Left ventricle myocardium superior (tissue), 1 donor: ENCODE data around the gene SUV39H1. TPM values are rescaled to one million over a fixed set of nuclear protein-coding genes. Genes with fewer than 3 reads are reported as not detected.

Experiments
- ATAC-seq: fragments of 200-7000 bp; cut with Tn5 transposase; one replicate; pipeline ENCODE4 v1.9.1; 2020; ENCODE audit warnings: mild to moderate bottlenecking, moderate library complexity
- DNase-seq: peaks from one replicate; pipeline ENCODE4 v3.0.0-alpha.2; 2020
- intact Hi-C: fragments of 100-400 bp; cut with micrococcal nuclease; formaldehyde crosslinking; loops from one replicate; pipeline ENCODE4 v1.11.0; 2022
- total RNA-seq: library from RNA; stranded (reverse); fragmentation: NEBNext Ultra II Directional; extraction: Animal tissue kit (Norgen Biotek cat#: 25700); gene quantifications from one replicate; pipeline ENCODE4 v1.2.1, GENCODE V29; 2021
- donor health status: DM: no; HTN: yes; CAD: no; lungs with severe emphysema.

Gene SUV39H1
- total RNA-seq, 1 donor from 2014 or later, result 2.4 TPM

GRCh38 chrX:48709522-48710112 lies 13.1 kb downstream of the SUV39H1 start:
- no peak for DNase-seq
- no peak for ATAC-seq
- intact Hi-C loops, result no loop called here

DNA sequence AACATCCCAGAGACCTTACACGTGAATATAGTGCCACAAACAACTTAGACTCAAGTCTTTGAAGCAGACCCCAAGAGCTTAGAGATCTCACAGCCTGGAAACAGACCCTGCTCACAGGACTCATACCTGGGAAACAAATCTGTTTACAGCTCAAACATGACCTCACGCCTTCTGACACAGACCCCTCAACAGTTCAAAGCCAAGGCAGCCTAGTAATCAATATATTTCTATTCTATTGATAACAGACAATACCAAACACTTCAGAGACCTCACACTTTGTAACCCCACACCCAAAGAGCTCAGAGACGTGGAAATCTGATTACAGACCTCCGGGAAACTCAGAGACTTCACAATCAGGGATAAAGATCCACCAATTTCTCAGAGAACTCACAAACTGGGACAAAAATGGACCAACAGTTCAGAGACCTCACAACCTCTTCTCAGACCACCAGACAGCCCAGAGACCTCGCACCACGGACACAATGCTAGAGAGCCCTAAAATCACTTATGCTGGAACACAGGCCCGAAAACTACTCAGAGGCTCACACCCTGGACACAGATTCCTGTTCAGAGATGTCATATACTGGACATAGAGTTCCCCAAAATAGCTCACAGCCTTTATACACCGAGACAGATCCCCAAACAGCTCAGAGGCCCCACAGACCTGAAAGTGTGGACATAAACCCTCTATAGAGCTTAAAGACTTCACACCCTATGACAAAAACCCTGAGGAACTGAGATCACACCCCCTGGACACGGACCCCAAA lies 14.8 kb downstream of the SUV39H1 start:
- no peak for DNase-seq
- ATAC-seq, result peak; percentile 92
- intact Hi-C loops, result no loop called here

DNA sequence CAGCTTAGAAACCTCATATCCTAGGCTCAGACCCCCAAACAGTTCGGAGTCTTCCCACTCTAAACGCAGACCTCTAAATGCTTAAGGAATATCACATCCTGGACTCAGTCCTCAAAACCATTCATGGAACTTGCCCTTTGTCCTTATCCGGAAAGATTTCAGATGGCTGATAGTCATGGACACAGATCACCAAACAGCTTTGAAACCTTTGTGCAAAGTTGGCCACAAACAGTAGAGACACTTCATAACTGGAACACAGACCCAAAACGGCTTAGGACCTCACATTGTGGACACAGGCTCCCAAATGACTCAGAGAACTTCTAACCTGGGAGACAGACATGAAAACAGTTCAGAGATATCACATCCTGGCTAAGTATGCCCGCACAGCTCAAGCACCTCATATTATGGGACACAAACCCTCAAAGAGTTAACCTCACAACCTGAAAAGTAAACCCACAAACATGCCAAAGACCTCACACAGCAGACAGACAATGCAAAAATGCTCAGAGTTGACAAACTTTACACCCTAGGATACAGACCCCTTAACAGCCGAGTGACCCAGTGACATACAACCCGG lies 15.5 kb downstream of the SUV39H1 start:
- intact Hi-C loops, result no loop called here
- peak; percentile 45 for ATAC-seq
- no peak for DNase-seq

GRCh38 chrX:48713847-48714246 lies 17.3 kb downstream of the SUV39H1 start:
- intact Hi-C loops, result no loop called here
- DNase-seq (no peak), ATAC-seq (no peak)

DNA sequence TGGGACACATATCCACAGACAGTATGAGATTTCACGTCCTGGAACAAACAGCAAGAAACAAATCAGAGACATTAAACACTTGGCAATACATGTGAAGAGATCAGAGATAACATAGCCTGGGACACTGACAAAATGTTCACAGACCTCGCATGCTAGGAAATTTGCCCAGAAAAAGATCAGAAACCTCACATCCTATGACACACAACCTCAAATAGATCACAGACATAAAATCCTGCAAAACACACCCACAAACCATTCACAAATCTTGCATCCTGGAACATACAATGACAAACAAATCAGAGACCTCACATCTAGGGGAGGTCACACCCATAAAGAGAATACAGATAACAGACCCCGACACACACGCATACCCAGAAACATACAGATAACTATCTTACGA lies 18.0 kb downstream of the SUV39H1 start:
- intact Hi-C loops, result no loop called here
- ATAC-seq (no peak), DNase-seq (no peak)

GRCh38 chrX:48715072-48715471 lies 18.5 kb downstream of the SUV39H1 start:
- ATAC-seq (peak; percentile 25), DNase-seq (no peak)
- intact Hi-C loops, result no loop called here

GRCh38 chrX:48715876-48716502 lies 19.5 kb downstream of the SUV39H1 start:
- no peak for ATAC-seq
- no peak for DNase-seq
- intact Hi-C loops, result no loop called here

DNA sequence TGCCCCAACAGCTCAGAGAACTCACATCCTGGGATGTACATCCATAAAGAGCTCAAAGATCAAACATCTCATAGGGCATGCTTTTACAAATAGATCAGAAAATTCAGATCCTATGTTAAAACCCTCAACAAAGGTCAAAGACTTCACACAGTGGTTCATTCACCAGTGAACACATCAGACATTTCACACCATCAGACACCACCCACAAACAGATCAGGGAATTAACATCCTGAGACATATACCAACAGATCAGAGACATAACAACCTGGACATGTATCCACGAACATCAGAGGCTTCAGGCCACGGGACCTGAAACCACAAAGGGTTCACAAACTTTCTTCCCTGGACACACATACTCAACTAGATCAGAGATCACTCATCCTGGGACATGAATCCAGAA lies 23.4 kb downstream of the SUV39H1 start:
- no peak for ATAC-seq
- intact Hi-C loops, result no loop called here

DNA sequence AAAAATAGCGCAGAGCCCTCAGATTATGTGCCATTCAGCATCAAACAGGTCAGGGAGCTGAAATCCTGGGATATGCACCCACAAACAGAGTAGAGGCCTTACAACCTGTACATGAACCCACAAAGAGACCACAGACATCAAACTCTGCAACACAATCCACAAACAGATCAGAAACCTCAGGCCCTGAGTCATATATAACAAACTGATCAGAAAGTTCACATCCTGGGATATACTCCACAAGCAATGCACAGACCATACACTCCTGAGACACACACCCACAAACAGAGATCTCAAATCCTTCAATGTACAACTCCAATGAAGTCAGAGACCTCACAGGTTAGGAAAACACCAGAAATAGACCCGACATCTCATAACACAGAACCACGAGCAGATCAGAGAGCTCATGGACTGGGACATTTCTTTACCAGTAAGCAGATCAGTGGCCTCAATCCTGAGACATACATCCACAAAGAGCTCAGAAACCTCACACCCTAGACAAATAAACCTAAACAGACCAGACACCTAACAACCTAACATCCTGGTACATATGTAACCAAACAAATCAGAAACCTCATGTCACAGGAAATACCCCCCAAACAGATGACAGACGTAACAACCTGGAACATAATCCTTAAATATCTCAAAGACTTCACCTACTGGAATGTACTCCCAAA lies 24.2 kb downstream of the SUV39H1 start:
- DNase-seq, result no peak
- intact Hi-C loops, result no loop called here

More for the DNA sequence above, 23.4 kb downstream of the SUV39H1 start:
- DNase-seq, result no peak

GRCh38 chrX:48721916-48722315 lies 25.4 kb downstream of the SUV39H1 start:
- intact Hi-C loops, result no loop called here
- no peak for ATAC-seq

More for the DNA sequence above, 24.2 kb downstream of the SUV39H1 start:
- no peak for ATAC-seq

DNA sequence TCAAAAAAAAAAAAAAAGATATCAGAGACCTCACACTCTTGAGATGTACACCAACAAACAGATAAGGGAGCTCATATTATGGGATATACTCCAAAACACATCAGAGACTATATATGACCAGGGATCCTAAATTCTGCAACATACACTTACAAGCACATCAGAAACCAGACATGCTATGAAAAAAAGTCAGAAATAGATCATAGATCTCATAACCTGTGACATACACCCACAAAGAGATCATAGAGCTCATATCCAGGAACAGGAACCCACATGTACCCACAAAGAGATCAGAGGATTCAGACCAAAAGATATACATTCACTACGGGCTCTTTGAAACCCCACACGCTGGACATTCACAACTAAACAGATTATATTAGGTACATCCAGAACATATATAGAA lies 30.1 kb downstream of the SUV39H1 start:
- DNase-seq (no peak), ATAC-seq (no peak)
- intact Hi-C loops, result no loop called here

More at GRCh38 chrX:48721916-48722315, 25.4 kb downstream of the SUV39H1 start:
- DNase-seq, result no peak

DNA sequence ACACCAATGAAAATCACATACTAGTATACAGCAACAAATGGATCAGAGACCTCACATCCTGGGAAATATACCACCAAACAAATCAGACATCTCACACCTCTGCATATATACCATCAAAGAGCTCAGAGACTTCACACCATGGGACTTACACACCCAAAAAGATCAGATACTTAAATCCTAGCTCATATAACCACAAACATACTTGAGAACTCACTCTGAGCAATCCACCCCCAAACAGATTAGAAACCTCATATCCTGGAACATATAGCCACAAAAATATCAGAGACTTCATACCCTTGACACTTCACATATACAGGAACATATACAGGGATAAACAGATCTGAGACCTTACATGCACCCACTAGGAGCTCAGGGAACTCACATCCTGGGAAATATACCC lies 32.1 kb downstream of the SUV39H1 start:
- intact Hi-C loops, result no loop called here
- no peak for DNase-seq
- ATAC-seq, result no peak

DNA sequence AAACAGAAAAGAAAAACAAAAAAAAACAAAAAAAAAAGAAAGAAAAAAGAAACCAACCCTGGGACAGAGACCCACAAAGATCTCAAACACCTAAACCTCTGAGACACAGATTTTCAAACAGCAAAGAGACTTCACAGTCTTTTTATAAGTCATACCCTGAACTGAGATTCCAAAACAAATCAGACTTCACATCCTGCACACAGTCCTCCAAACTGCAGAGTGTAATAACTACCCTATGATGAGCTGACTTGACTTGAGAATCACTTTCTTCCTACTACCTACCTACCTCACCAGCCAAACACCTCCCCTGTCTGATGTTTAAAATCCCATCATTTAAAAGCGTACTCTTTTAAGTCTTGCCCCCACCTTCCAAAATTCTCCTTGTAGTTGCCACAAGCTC lies 39.8 kb downstream of the SUV39H1 start:
- intact Hi-C loops, result no loop called here
- DNase-seq (no peak), ATAC-seq (no peak)

DNA sequence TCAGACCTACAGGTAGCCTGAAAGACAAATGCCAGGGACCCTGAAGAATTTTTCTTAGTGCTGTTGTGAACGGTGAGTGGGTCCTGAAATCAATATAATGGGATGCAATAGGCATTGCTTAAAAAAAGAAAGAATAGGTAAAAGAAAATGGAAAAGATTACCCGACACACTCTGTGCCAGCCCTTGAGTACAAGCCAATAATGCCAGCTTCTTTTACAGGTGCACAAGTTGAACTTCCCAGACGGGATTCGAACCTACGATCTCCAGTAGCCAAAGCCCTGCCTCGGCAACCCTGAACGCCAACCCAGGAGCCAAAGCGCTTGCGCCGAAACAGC lies 40.3 kb downstream of the SUV39H1 start:
- DNase-seq, result no peak
- intact Hi-C loops, result no loop called here
- ATAC-seq, result no peak

GRCh38 chrX:48737213-48737938 lies 40.8 kb downstream of the SUV39H1 start:
- intact Hi-C loops, result no loop called here
- DNase-seq (peak; percentile 91), ATAC-seq (peak; percentile 100)

DNA sequence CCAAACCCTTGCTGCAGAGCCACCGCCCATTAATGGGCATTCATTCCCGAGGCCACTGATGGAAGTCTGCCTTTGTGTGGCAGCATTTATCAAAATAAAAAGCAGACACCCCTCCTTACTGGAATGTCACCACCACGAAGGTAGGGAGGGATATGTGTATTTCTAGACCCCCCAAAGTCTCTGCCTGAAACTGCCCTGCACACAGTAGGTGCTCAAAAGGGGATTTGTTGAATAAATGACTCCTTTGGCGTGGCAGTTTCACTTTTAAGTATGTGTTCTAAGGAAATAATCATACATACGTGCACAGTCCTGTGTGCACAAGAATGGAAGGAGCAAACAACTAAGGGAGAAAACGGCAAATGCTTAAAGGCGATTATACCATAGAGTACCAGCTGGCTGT lies 41.4 kb downstream of the SUV39H1 start:
- DNase-seq (no peak), ATAC-seq (no peak)
- intact Hi-C loops, result no loop called here

- DNase-seq (no peak), ATAC-seq (no peak)
- intact Hi-C loops, result no loop called here
Measured at GRCh38 chrX:48741834-48742233, 45.3 kb downstream of the SUV39H1 start.

- ATAC-seq (no peak), DNase-seq (no peak)
- intact Hi-C loops, result no loop called here
Measured at GRCh38 chrX:48745222-48745621, 48.7 kb downstream of the SUV39H1 start.

- no peak for DNase-seq
- no peak for ATAC-seq
- intact Hi-C loops, result no loop called here
Measured at GRCh38 chrX:48747415-48748016, 51.0 kb downstream of the SUV39H1 start.
